ENCODE measurements around the gene TGM3. TPM values are rescaled to one million over a fixed set of nuclear protein-coding genes. Genes with fewer than 3 reads are reported as not detected.

Gene TGM3
- total RNA-seq (2012; rRNA removed) (not detected in 2 replicates), polyA plus RNA-seq (2012; rRNA removed) (not detected in 2 replicates), Bru-seq, nascent RNA (not detected), BruChase-seq, experiment 1, labeled RNA remaining after a 6-hour chase (not detected), BruChase-seq, experiment 2, labeled RNA remaining after a 2-hour chase (percentile 3 among the genes with signal in this experiment)
- polyA plus RNA-seq (2012; cell fraction: cytosol; rRNA removed): not detected in 2 replicates
- polyA plus RNA-seq (2012; cell fraction: nucleus; rRNA removed; ENCODE audit: low replicate concordance): not detected in 2 replicates
- long read RNA-seq: 0 reads

- no peak within 1 kb of the TSS for H2AK5ac ChIP-seq (ENCODE audit: low read depth, low read length)
- no peaks in the 10 kb centered on the region for H3K4me1 ChIP-seq (ENCODE audit: control insufficient read depth, insufficient read depth, low read length)
- no peak within 1 kb of the TSS for H3K9ac ChIP-seq (ENCODE audit: low read depth, low read length)
- H2BK5ac ChIP-seq (ENCODE audit: low read depth, low read length, poor library complexity, severe bottlenecking): no peak within 1 kb of the TSS
- H3K27ac ChIP-seq (ENCODE audit: insufficient read depth, low read length): no peak within 1 kb of the TSS
- DNase-seq: no peak
- H2BK20ac ChIP-seq (ENCODE audit: low read depth, low read length): no peak within 1 kb of the TSS
- no peak within 1 kb of the TSS for H2AK9ac ChIP-seq (replicated peaks; ENCODE audit: low read depth, low read length, poor library complexity)
- 50% methylated on average over 1 of the region's 13 CpGs; no CpG with 5 or more reads in 1 of the 2 experiments for WGBS, 2 experiments (ENCODE audit: extremely low coverage in 2 of 2, insufficient read length in 1 of 2)
- in situ Hi-C loops (cut with MboI; ENCODE audit: low sequenced_read_pairs) (no loop called here), intact Hi-C loops (cut with micrococcal nuclease) (no loop called here), dilution Hi-C loops (cut with HindIII; ENCODE audit: low sequenced_read_pairs, unreplicated experiment) (no loop called here)
- CTCF ChIA-PET: no interaction called here
- ATAC-seq (ENCODE audit: low read depth): no peak
- no peak within 1 kb of the TSS for H3K18ac ChIP-seq (ENCODE audit: low read depth, low read length)
- H3K36me3 ChIP-seq (ENCODE audit: control insufficient read depth, insufficient read depth, low read length): no peaks in the 10 kb centered on the region
- H3K4me3 ChIP-seq (ENCODE audit: insufficient read depth, low read depth, low read length): no peak within 1 kb of the TSS
- no peak within 1 kb of the TSS for H2BK15ac ChIP-seq (ENCODE audit: low read depth, low read length)
- no TSS peak for BruUV-seq (replicated peaks)
- H3K9me3 ChIP-seq (ENCODE audit: control insufficient read depth, insufficient read depth, low read length): no peaks in the 10 kb centered on the region
- no peaks in the 10 kb centered on the region for H3K9me1 ChIP-seq (ENCODE audit: insufficient read depth, low read length)
- no peak within 1 kb of the TSS for H4K91ac ChIP-seq (ENCODE audit: insufficient read depth, low read depth, low read length)
- H3K27me3 ChIP-seq (ENCODE audit: control insufficient read depth, insufficient read depth, low read length): peaks cover 19% of the 10 kb centered on the region
- no peaks in the 10 kb centered on the region for H3K79me1 ChIP-seq (ENCODE audit: low read depth in 1 of 2, low read length in 2 of 2)
- H3K23ac ChIP-seq (ENCODE audit: low read depth, low read length): no peak within 1 kb of the TSS
- no peak within 1 kb of the TSS for H3K4ac ChIP-seq (ENCODE audit: low read depth, low read length)
- no peak within 1 kb of the TSS for H3K4me2 ChIP-seq (ENCODE audit: low read depth, low read length)
- H3K56ac ChIP-seq (ENCODE audit: extremely low read depth, insufficient read depth, low read length): no peak within 1 kb of the TSS
- H3K14ac ChIP-seq (replicated peaks; ENCODE audit: low read depth, low read length): no peak within 1 kb of the TSS
- POLR2A ChIA-PET (ENCODE audit: unreplicated experiment): no interaction called here
- H2AFZ ChIP-seq (replicated peaks; ENCODE audit: low read length, poor library complexity): no peak within 1 kb of the TSS
- no peak for TF ChIP-seq FOS (IDR thresholded peaks at IDR 0.05; ENCODE audit: low read depth, low read length)
- no peak for TF ChIP-seq ELK1 (IDR thresholded peaks at IDR 0.05; ENCODE audit: borderline replicate concordance, low read depth, low read length)
- H4K20me1 ChIP-seq (ENCODE audit: insufficient read depth, low read length): no peaks in the 10 kb centered on the region
- H2BK120ac ChIP-seq (ENCODE audit: low read depth, low read length): no peak within 1 kb of the TSS
- no peak within 1 kb of the TSS for H4K5ac ChIP-seq (ENCODE audit: low read depth, low read length)
- no peak within 1 kb of the TSS for H4K8ac ChIP-seq (ENCODE audit: low read depth in 2 of 2, low read length in 2 of 2)
These were observed at the start of gene TGM3 for GRCh38 chr20:2295886-2296515. Gene TGM3 (plus strand): TSS chr20:2296001. CDS start chr20:2296064, 63 bp downstream.
